Measurements from ENCODE around the gene LRFN4.

Gene LRFN4

GRCh38 chr11:66858186-66858938 lies 1.5 kb downstream of the LRFN4 start:
- DNase-seq (ENCODE audit: low spot score): no peak

DNA sequence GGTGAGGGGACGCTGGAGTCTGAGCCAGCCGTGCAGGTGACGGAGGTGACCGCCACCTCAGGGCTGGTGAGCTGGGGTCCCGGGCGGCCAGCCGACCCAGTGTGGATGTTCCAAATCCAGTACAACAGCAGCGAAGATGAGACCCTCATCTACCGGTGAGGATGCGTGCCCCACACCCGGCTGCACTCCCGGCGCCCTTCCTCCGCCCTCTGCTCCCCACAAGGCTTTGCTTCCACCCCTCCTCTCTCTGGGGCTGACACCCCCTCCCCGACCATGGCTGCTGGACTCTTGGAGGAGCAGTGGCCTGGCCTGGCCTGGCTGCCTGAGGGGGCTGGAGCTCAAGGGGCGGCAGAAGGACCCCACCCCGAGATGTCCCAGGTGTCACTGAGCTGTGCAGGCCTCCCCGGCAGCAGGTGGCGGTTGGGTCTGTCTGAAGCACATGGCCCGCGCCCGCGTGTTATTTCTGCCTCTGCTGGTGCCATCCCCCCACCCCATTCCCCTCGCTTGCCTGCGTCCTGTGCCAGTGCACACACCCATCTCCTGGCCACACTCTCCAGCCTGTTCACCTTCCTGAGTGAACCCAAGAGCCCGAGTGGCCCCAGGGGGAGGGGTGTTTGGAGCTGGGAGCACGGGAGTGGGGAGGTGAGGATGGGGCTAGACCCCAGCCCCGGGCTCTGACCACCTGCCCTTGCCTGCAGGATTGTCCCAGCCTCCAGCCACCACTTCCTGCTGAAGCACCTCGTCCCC lies 2.2 kb downstream of the LRFN4 start:
- no peak for DNase-seq (ENCODE audit: low spot score)

GRCh38 chr11:66859686-66860448 lies 3.0 kb downstream of the LRFN4 start:
- no peak for DNase-seq (ENCODE audit: low spot score)

DNA sequence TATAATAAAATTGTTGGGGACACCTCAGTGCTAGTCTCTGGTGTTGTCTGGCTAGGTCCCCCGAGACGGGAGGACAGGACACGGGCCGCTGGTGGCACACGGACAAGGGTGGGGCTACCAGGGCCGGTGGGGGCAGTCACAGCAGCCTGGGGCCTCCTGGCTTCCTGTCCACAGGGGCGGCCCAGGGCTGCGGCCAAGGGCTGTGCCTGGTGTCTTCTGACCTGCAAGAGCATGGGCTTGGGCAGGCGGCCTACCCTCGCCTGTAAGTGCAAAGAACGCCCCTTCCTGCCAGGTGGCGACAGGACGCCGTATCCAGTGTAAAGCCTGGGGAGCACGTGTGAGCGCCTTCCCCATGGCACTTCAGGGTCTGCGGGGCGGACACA lies 3.6 kb downstream of the LRFN4 start:
- DNase-seq (ENCODE audit: low spot score): no peak

- DNase-seq (ENCODE audit: low spot score): no peak
Observed at GRCh38 chr11:66861038-66861773, 4.3 kb downstream of the LRFN4 start.

GRCh38 chr11:66861774-66862558 lies 5.1 kb downstream of the LRFN4 start:
- DNase-seq (ENCODE audit: low spot score): no peak

DNA sequence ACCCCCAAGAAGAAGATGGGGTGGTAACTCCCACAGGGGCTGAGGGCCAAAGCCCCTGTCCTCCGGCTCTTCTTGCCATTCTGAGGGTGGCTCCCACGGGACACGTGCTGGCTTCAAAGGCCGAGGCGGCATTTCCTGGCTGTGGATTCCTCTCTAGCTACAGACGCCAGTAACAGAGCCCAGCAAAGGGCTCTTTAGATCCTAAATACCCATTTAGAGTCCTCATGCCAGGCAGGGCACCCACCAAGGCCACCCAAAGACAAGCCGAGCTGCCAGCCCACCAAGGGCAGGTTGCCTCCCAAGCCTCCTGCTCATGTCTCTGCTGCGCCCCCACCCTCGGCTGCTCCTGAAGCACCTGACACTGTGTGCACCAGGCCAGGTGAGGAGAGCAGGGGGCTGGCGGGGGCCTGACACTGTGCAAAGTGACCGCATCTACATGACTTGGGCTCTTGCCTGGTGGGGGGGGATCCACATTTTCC lies 5.7 kb downstream of the LRFN4 start:
- no peak for DNase-seq (ENCODE audit: low spot score)

GRCh38 chr11:66863428-66864125 lies 6.7 kb downstream of the LRFN4 start:
- no peak for DNase-seq (ENCODE audit: low spot score)

- DNase-seq (ENCODE audit: low spot score): no peak
Observed at GRCh38 chr11:66864172-66864901, 7.5 kb downstream of the LRFN4 start.

- DNase-seq (ENCODE audit: low spot score): no peak
Observed at GRCh38 chr11:66864924-66865697, 8.2 kb downstream of the LRFN4 start.

- no peak for DNase-seq (ENCODE audit: low spot score)
Observed at GRCh38 chr11:66866007-66866406, 9.1 kb downstream of the LRFN4 start.

DNA sequence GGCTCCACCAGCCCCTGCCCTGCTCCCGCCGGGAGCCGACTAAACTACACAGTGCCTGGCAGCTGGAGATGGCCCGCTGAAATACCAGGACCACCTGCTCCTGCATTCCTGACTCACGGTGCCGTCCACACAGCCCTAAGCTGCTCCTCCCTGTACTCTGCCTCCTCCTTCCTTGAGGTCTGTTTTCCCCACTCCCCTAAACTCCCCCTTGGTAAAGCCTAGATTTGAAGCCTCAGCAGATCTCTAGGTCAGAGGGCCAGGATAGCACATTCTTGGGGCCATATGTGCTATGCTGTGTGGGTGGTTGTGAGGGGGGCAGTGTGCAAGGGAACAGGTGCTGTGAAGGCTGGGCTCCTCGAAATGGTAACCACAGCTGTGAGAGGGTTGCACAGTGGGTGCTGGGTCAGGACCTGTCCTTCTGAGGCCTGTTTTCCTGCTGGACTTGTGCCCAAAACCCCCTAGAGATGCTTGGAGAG lies 9.7 kb downstream of the LRFN4 start:
- DNase-seq (ENCODE audit: low spot score): no peak

- DNase-seq (ENCODE audit: low spot score): no peak
Observed at GRCh38 chr11:66867425-66868040, 10.7 kb downstream of the LRFN4 start.

DNA sequence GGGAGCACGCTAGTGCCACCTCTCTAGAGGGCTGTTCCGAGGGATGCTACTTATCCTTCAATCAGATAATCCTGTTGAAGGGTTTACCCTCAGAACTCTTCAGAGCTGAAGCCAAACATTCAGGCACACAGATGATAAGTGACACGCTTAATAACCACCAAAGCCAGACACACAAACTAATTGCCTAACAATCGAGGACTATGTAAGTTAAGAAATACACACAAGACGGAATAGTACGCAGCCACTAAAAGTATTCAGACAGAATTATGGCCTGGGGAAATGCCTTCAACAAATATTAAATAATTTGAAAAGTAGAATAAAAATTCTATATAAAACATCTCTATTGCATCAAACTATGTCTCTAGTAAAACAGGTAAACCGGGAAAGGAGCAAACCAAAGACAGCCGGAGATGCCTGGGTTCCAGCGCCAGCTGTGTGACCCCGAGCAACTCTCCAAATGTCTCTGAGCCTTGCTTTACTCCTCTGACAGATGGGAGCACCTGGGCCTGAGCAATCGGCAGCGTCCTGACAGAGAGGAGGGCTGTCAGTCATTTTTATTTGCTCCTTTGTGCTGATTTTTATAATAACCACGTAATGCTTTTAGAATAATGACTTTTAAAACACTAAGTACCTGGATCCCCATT lies 11.3 kb downstream of the LRFN4 start:
- DNase-seq (ENCODE audit: low spot score): no peak

- no peak for DNase-seq (ENCODE audit: low spot score)
Observed at GRCh38 chr11:66868726-66869566, 12.1 kb downstream of the LRFN4 start.

GRCh38 chr11:66869567-66869870 lies 12.7 kb downstream of the LRFN4 start:
- DNase-seq (ENCODE audit: low spot score): no peak

- no peak for DNase-seq (ENCODE audit: low spot score)
Observed at GRCh38 chr11:66870131-66870530, 13.3 kb downstream of the LRFN4 start.

All from kidney capillary endothelial cell (primary cell).